ENCODE results near the gene ATXN8OS.
"Not testable (repeated sequence)": the region's sequence is repeated elsewhere in the genome, so short reads cannot be mapped to it uniquely, and the experiment has no call there.

ATXN8OS gene

GRCh38 chr13:70107498-70108281, at the start of gene ATXN8OS:
TSS of gene ATXN8OS (plus strand) at chr13:70107826.
- DNase-seq = no peak

GRCh38 chr13:70080012-70080411, 27.6 kb upstream of the ATXN8OS start:
- no peak for DNase-seq

DNA sequence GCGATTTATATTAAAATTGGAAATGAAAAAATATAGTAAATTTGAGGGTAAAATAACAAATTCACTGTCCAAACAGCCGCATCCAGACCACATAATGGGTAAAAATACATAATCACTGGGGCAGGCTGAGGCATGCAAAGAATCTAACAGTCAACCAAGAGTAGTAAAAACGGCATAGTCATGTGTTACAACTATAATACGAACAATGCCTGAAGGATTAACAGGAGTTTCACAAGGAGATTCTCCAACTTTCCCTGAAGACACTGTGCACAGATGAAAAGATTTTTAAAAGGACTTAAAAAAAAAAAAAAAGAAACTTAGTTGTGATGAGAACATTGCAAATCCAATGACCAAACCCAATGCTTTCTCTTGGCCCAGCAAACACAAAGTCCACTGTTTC, 20.4 kb upstream of the ATXN8OS start:
- DNase-seq = no peak

GRCh38 chr13:70088926-70089325, 18.7 kb upstream of the ATXN8OS start:
- DNase-seq = no peak

GRCh38 chr13:70090036-70090723, 17.4 kb upstream of the ATXN8OS start:
- DNase-seq = no peak

GRCh38 chr13:70098669-70099068, 9.0 kb upstream of the ATXN8OS start:
- no peak for DNase-seq

DNA sequence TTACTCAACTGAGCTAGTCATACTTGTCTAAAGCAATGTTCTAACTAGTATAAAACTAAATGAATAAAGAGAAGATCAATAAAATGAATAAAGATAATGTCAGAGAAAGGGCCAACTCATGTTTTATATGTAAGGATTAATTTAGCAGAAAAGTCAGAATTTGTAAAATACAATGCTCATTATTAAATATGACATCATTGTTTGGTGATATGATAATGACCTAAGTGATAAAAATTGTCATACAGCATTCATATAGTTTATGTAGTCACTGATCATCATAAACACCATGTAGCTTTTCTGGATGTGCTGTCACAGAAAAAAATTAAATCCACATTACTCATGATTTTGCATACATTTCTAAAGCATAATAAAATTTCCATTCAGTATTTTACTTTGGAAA, 3.1 kb upstream of the ATXN8OS start:
- DNase-seq = no peak

DNA sequence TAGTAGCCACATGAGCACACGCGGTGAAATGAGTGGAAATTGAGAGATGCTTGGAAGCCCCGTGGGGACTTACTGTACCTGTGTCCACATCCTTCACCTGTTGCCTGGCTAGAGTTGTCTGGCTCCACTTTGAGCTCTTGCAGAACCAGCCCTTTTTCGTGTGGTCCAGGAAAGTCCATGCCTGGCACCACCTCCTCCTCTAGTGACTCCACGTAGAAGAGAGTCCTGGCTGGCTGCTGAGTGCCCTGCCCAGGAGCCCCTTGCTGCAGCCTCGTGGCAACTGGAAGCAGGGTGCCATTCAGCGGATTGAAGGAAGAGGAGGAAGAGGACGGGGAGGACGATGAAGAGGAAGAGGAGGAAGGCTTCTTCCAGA, 515 bp upstream of the ATXN8OS start:
- no peak for DNase-seq

DNA sequence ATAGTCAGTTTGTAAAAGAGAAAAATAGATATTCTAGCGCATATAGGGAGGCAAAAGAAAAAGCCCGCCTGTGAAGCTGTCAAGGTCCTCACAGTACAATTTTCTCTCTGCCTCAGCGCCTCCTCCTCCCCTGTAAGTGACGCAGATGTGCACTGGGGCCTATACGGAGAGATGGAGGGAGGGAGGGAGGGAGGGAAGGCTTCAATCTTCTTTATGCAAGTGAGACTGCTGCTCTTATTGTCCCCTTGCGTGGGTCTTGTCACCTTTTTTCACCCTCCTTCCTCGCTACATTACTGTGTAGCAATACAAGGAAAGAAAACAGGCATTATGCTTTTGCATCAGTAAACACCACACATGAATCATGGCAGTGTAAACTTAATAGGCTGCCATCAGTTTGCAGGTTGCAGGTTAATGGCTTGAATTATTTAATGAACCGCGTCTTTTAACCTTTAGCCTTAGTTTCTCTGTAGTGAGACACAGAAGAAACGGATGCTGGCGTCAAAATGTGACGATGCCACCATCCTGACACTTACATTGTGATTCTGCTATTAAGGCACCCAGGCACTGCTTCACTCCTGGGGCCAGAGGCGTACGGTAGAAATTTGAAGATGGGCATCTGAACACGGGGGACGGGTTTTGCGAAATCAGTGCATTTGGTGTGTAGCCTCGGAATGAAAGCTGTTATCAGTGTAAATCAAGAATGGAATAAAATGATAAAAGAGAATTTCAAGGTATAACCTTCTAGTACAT, 905 bp downstream of the ATXN8OS start, which contains the start of gene KLHL1:
KLHL1 (minus strand) TSS at position 97 of the 750 bp plus-strand sequence. CDS start 753 bp downstream, outside the sequence.
- no peak for DNase-seq

DNA sequence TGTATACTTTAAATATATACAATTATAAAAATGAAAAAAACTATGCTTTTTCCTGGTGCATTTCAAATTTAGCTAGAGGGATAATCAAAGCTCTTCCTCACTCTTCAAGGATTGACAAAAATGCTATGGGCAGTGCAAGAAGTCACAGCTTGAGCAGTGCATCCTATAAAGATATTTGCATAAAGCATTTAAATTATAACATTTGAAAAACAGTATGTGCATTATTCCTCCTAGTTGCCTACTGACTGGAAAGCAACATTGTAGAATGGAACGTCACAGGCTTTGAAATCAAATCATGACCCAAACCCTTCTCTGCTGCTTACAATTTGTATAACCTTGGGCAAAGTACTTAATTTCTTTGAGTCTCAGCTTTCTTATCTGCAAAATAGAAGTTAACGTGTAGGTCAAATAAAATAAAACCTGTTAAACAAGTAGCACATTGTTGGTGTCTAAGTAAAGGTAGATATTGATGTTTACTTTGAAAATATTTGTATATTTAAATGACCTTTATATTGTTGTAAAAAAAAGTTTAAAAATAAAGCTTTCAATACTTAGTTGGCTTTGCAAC, 9.8 kb downstream of the ATXN8OS start:
- no peak for DNase-seq

DNA sequence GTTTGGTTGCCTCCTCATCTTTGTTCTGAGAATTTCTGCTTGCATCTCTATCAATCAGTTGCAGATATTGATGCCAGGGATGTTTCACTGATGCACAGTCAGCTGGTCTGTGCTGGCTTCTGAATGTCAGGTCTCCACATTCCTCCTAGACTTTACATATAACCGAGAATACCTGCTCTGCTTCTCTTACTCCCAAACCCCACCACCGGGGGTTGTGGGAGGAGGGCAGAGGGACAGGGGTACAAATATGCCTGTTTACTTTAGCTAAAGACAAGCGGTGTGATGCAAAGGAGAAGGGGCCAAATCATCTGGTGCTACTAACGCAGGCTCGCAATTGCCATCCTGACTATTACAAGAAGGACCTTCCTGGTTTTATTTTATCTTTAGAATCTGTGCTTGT, 18.1 kb downstream of the ATXN8OS start:
- DNase-seq = no peak

GRCh38 chr13:70128098-70128497, 20.5 kb downstream of the ATXN8OS start:
- DNase-seq = no peak

DNA sequence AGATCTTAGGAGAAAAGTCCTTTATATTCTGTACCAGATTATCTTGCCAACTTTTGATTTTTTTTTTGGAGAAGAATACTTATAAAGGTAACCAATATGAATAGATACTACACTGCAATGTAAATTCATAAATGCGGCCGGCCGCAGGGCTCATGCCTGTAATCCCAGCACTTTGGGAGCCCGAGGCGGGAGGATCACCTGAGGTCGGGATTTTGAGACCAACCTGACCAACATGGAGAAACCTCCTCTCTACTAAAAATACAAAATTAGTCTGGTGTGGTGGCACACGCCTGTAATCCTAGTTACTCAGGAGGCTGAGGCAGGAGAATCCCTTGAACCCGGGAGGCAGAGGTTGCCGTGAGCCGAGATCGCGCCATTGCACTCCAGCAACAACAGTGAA, 35.0 kb downstream of the ATXN8OS start:
- not testable (repeated sequence) for DNase-seq

DNA sequence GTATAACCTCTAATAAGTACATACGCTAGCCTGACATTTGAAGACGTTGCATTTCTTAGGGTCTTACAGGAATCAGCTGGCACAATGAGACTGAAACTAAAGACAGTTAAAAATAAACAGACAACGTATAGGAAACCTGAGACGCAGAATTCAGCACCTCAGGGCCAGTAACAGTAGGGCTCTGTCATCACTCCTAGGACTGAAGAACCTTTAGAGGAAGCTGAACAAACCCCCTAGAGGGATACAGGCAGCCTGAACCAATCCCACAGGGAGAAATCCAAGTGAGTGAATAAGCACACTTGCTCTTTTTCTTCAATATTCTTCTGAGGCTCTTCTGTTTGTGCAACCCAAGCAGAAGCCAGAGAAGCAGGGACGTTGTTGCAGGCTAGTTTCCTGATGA, 54.5 kb downstream of the ATXN8OS start:
- DNase-seq = no peak

- no peak for DNase-seq
Observed at GRCh38 chr13:70170689-70171088, 63.1 kb downstream of the ATXN8OS start.

DNA sequence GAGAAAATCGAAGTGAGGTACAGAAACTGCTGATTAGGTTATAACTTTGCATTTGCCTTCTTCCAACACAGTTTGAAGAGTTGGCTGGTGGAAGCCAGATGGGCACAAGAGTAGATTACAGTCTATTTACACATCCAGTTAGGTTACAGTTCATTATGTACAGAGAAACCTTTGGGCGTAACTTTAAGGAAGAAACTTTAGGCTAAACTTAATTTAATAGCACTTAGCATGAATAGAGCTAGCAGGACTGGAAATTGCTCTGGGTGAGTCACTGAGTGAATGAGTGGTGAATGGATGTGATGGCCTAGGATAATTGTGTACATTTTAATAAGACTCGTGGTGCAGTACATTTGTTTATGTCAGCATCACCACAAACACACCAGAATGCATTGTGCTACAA, 63.5 kb downstream of the ATXN8OS start:
- DNase-seq = no peak

DNA sequence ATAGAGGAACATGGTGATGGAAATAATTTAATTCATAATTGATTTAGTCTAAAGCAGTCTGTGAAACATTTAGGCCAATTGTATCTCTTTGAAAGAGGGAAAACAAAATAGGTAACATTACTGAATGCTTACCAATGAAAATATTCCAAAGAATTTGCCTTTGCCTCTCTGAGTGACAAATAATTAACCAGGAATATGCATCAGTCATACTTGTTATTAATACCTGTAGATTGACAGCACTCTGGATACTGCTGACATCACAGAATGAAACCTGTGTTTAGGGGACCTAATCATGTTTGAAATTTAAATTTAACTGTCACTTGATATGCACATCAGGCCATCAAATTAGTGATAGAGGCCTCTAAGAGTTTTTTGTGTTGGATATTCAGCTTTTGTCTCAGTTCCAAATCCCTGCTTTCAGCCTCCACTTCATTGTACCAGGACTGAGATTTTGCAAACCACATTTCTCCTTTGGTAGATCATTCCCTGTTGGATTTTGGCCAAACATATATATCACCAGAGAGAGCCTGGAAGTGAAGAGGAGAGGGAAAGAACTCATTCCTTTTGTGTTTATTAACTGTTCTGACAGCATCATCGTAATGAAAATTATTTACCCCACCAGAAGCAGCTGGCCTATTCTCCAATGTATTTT, 65.4 kb downstream of the ATXN8OS start:
- no peak for DNase-seq

DNA sequence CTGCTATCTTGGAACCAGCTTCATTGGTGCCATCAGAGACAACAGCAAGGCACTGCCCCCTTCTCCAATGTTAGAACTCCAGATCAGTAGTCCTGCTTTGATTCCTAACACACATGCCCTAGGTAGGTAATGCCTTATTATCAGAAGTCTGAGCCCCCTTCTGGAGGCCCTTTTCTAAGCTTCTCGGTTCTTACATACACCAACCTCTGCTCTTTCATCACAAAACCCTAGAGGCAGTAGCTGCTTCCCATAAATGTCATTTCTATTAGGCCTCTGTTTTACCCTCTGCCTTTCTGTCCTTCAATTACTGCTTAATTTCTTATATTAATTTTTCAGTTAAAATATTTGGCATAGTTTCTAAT, 66.0 kb downstream of the ATXN8OS start:
- no peak for DNase-seq

DNA sequence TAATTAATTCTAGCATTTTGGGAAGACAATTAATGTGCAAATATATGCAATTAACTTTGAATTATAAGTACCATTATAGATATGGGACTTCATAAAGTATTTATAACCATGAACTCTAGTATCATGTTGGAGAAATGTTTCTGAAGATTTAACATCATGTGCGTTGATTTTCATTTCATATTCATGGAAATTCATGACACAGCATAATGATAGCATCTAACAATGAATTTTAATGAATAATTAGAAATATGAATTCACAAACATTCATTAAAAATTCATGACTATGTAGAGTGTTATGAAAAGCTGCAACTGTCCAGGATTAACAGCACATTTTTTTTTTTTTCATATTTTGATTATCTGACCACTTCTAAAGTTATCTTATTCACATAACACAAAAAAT, 70.7 kb downstream of the ATXN8OS start:
- no peak for DNase-seq
